ENCODE measurements around the gene GBE1.
"Not testable (repeated sequence)": the region's sequence is repeated elsewhere in the genome, so short reads cannot be mapped to it uniquely, and the experiment has no call there.

GBE1 gene

GRCh38 chr3:81760924-81761903 is at the start of gene GBE1:
Gene GBE1 (minus strand): TSS chr3:81761645. CDS start chr3:81761517, 128 bp downstream.
- DNase-seq, result peak; percentile 73

- no peak for DNase-seq
Observed at GRCh38 chr3:81808900-81809299, 47.5 kb upstream of the GBE1 start.

GRCh38 chr3:81799403-81799802 is 38.0 kb upstream of the GBE1 start:
- DNase-seq, result no peak

GRCh38 chr3:81793410-81793809 is 32.0 kb upstream of the GBE1 start:
- DNase-seq, result no peak

GRCh38 chr3:81790117-81790516 is 28.7 kb upstream of the GBE1 start:
- no peak for DNase-seq

- DNase-seq, result no peak
Observed at GRCh38 chr3:81789691-81790090, 28.2 kb upstream of the GBE1 start.

GRCh38 chr3:81788610-81789009 is 27.2 kb upstream of the GBE1 start:
- no peak for DNase-seq

GRCh38 chr3:81788044-81788443 is 26.6 kb upstream of the GBE1 start:
- DNase-seq, result no peak

- DNase-seq, result no peak
Observed at GRCh38 chr3:81782585-81782984, 21.1 kb upstream of the GBE1 start.

GRCh38 chr3:81778678-81779182 is 17.3 kb upstream of the GBE1 start:
- DNase-seq, result no peak

- no peak for DNase-seq
Observed at GRCh38 chr3:81776643-81777042, 15.2 kb upstream of the GBE1 start.

- DNase-seq, result no peak
Observed at GRCh38 chr3:81770710-81771109, 9.3 kb upstream of the GBE1 start.

GRCh38 chr3:81769299-81769698 is 7.9 kb upstream of the GBE1 start:
- DNase-seq, result no peak

- DNase-seq, result not testable (repeated sequence)
Observed at GRCh38 chr3:81767250-81767859, 5.9 kb upstream of the GBE1 start.

GRCh38 chr3:81765400-81765799 is 4.0 kb upstream of the GBE1 start:
- no peak for DNase-seq

- no peak for DNase-seq
Observed at GRCh38 chr3:81764665-81765064, 3.2 kb upstream of the GBE1 start.

GRCh38 chr3:81764002-81764401 is 2.6 kb upstream of the GBE1 start:
- no peak for DNase-seq

GRCh38 chr3:81763001-81763400 is 1.6 kb upstream of the GBE1 start:
- DNase-seq, result no peak

GRCh38 chr3:81761904-81762580 is 597 bp upstream of the GBE1 start:
- DNase-seq, result no peak

- no peak for DNase-seq
Observed at GRCh38 chr3:81760215-81760614, 1.2 kb downstream of the GBE1 start.

GRCh38 chr3:81758771-81759170 is 2.7 kb downstream of the GBE1 start:
- not testable (repeated sequence) for DNase-seq

- no peak for DNase-seq
Observed at GRCh38 chr3:81758275-81758674, 3.2 kb downstream of the GBE1 start.

GRCh38 chr3:81753416-81754027 is 7.9 kb downstream of the GBE1 start:
- DNase-seq, result no peak
